MM.1S (cell line): Measurements from ENCODE around the gene GCK.

Experiments used
- DNase-seq: peaks from one replicate; pipeline ENCODE4 v3.0.0-alpha.2; 2015
- H2AFZ ChIP-seq: fragments of 300-600 bp; sonication (generic); 2 replicates; pipeline ENCODE4 v1.6.0; 2016; ENCODE audit warnings: antibody characterized with exemption, low read length
- H3F3A ChIP-seq: fragments of 300-600 bp; sonication (generic); 2 replicates; pipeline ENCODE4 v1.6.1; 2016; ENCODE audit warnings: mild to moderate bottlenecking, antibody characterized with exemption, low read length, moderate library complexity, mixed read lengths; ENCODE audit not compliant: insufficient read depth
- H3K27ac ChIP-seq: fragments of 300-600 bp; sonication (generic); 2 replicates; pipeline ENCODE4 v1.5.1; 2016; ENCODE audit warnings: mild to moderate bottlenecking, low read length
- H3K27me3 ChIP-seq: fragments of 300-600 bp; sonication (generic); replicated peaks from 2 replicates; pipeline ENCODE4 v1.6.0; 2016; ENCODE audit warnings: low read length; ENCODE audit not compliant: insufficient read depth
- H3K36me3 ChIP-seq: fragments of 300-600 bp; sonication (generic); replicated peaks from 2 replicates; pipeline ENCODE4 v1.6.1; 2016; ENCODE audit warnings: mild to moderate bottlenecking, low read length, mixed read lengths; ENCODE audit not compliant: insufficient read depth
- H3K4me1 ChIP-seq: fragments of 300-600 bp; sonication (generic); 2 replicates; pipeline ENCODE4 v1.6.1; 2016; ENCODE audit warnings: low read length, mixed read lengths
- H3K4me2 ChIP-seq: fragments of 300-600 bp; sonication (generic); 2 replicates; pipeline ENCODE4 v1.6.0; 2016; ENCODE audit warnings: low read depth, low read length
- H3K4me3 ChIP-seq: fragments of 300-600 bp; sonication (generic); 2 replicates; pipeline ENCODE4 v1.5.1; 2016; ENCODE audit warnings: low read length, mixed read lengths
- H3K79me2 ChIP-seq: fragments of 300-600 bp; sonication (generic); 2 replicates; pipeline ENCODE4 v1.6.1; 2016; ENCODE audit warnings: mixed run types, low read length, mixed read lengths
- H3K9ac ChIP-seq: fragments of 300-600 bp; sonication (generic); 2 replicates; pipeline ENCODE4 v1.6.1; 2016; ENCODE audit warnings: low read length, mixed read lengths
- H3K9me2 ChIP-seq: fragments of 300-600 bp; sonication (generic); replicated peaks from 2 replicates; pipeline ENCODE4 v1.6.1; 2016; ENCODE audit warnings: mild to moderate bottlenecking, low read length, mixed read lengths; ENCODE audit not compliant: insufficient read depth
- H3K9me3 ChIP-seq: fragments of 300-600 bp; sonication (generic); replicated peaks from 2 replicates; pipeline ENCODE4 v1.6.1; 2016; ENCODE audit warnings: mild to moderate bottlenecking, low read length, mixed read lengths; ENCODE audit not compliant: insufficient read depth
- H4K20me1 ChIP-seq: fragments of 300-600 bp; sonication (generic); 2 replicates; pipeline ENCODE4 v1.6.1; 2016; ENCODE audit warnings: mild to moderate bottlenecking, low read length, moderate library complexity, mixed read lengths; ENCODE audit not compliant: insufficient read depth
- EZH2 ChIP-seq: fragments of 300-600 bp; sonication (generic); optimal IDR thresholded peaks from 2 replicates; pipeline ENCODE3; 2017; ENCODE audit warnings: low read depth, mild to moderate bottlenecking, antibody characterized with exemption, low read length, mixed read lengths
- EZH2phosphoT487 ChIP-seq: fragments of 300-600 bp; sonication (generic); IDR thresholded peaks from 2 replicates; pipeline ENCODE4 v1.6.1; 2018; ENCODE audit warnings: antibody characterized with exemption, low read length
- TF ChIP-seq, protein P1 (sequence below): fragments of 300-600 bp; sonication (generic); IDR thresholded peaks from 2 replicates; pipeline ENCODE4 v1.5.1; 2016; ENCODE audit warnings: antibody characterized with exemption, low read length, mixed read lengths

Gene GCK

GRCh38 chr7:44154703-44155102 lies 34.5 kb downstream of the GCK start:
- H3K36me3 ChIP-seq = no peaks in the 10 kb centered on the region
- no peaks in the 10 kb centered on the region for H3K79me2 ChIP-seq
- H3K27ac ChIP-seq = no peak overlapping the region
- no peak overlapping the region for H2AFZ ChIP-seq
- H3K27me3 ChIP-seq = no peaks in the 10 kb centered on the region
- no peak overlapping the region for H3K9ac ChIP-seq
- no peaks in the 10 kb centered on the region for H4K20me1 ChIP-seq
- no peaks in the 10 kb centered on the region for H3F3A ChIP-seq
- H3K4me3 ChIP-seq = no peak overlapping the region
- no peaks in the 10 kb centered on the region for H3K9me3 ChIP-seq
- H3K9me2 ChIP-seq = no peaks in the 10 kb centered on the region
- no peak for DNase-seq
- TF ChIP-seq, protein P1, sequence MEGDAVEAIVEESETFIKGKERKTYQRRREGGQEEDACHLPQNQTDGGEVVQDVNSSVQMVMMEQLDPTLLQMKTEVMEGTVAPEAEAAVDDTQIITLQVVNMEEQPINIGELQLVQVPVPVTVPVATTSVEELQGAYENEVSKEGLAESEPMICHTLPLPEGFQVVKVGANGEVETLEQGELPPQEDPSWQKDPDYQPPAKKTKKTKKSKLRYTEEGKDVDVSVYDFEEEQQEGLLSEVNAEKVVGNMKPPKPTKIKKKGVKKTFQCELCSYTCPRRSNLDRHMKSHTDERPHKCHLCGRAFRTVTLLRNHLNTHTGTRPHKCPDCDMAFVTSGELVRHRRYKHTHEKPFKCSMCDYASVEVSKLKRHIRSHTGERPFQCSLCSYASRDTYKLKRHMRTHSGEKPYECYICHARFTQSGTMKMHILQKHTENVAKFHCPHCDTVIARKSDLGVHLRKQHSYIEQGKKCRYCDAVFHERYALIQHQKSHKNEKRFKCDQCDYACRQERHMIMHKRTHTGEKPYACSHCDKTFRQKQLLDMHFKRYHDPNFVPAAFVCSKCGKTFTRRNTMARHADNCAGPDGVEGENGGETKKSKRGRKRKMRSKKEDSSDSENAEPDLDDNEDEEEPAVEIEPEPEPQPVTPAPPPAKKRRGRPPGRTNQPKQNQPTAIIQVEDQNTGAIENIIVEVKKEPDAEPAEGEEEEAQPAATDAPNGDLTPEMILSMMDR = no peak
- TF ChIP-seq EZH2phosphoT487 = no peak
- TF ChIP-seq EZH2 = no peak
- H3K4me2 ChIP-seq = no peak overlapping the region
- H3K4me1 ChIP-seq = no peaks in the 10 kb centered on the region

DNA sequence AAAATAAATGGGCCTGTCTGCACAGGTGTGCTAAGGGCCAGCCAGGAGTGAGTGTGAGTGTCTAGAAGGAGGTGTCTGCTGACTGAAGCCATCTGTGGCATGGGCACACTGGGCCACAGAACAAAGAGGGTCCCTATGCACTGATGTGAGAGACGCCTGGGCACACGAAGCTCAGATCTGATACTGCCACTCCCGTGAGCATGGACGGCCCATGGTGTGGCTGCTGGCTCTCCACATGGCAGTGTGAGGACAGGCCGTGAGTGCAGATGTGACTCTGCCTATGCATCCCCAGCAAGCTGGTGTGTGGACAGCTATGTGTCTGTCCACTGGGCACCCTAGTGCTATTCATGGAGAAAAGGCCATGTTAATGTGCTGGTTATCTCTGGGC lies 35.3 kb downstream of the GCK start:
- H3K36me3 ChIP-seq = no peaks in the 10 kb centered on the region
- H3K9ac ChIP-seq = no peak overlapping the region
- no peaks in the 10 kb centered on the region for H3K9me2 ChIP-seq
- H3K27ac ChIP-seq = no peak overlapping the region
- no peak overlapping the region for H3K4me3 ChIP-seq
- no peaks in the 10 kb centered on the region for H3K4me1 ChIP-seq
- no peaks in the 10 kb centered on the region for H3K9me3 ChIP-seq
- no peaks in the 10 kb centered on the region for H4K20me1 ChIP-seq
- no peak overlapping the region for H2AFZ ChIP-seq
- H3K79me2 ChIP-seq = no peaks in the 10 kb centered on the region
- TF ChIP-seq, protein P1 = no peak
- TF ChIP-seq EZH2phosphoT487 = no peak
- no peak for TF ChIP-seq EZH2
- no peaks in the 10 kb centered on the region for H3F3A ChIP-seq
- no peaks in the 10 kb centered on the region for H3K27me3 ChIP-seq
- no peak for DNase-seq
- H3K4me2 ChIP-seq = no peak overlapping the region

DNA sequence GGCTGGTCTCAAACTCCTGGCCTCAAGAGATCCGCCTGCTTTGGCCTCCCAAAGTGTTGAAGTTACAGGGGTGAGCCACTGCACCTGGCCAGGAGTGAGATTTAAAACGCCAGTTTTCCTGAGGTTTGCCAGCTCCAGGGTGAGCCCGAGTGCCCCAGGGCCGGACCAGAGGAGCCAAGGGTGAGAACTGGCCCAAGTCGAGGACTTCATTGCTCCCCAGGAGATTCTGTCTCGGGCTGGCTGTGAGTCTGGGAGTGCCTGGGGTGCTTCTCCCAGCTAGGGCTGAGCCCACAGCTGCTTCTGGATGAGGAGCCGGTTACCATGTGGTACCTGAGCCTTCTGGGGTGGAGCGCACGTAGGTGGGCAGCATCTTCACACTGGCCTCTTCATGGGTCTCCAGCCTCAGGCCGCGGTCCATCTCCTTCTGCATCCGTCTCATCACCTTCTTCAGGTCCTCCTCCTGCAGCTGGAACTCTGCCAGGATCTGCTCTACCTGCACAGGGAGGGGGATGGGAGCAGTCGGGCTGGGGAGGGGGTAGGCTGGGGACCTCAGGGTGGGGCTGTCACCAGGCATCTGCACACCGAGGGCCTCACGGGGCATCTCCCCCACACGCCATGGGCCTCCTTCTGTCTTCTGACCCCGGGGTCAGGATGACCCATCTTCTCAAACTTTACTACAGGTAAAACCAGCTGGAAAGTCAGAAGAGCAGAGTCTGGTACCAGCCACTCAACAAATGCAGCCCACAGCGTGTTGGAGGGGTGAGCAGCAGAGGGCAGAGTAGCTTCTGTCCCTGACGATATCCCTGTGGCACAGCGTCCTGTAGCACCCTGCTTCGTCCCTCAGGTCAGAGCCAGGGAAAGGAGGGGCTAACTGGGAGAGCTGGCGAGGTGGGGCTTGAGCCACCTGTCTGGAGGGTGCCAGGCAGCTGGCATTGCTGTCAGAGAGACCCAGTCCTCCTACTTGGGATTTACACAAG lies 36.0 kb downstream of the GCK start:
- no peak overlapping the region for H3K4me2 ChIP-seq

More for the DNA sequence above, 36.0 kb downstream of the GCK start:
- Histone ChIP-seq H3K4me1 (no peaks in the 10 kb centered on the region), H3K79me2 (no peaks in the 10 kb centered on the region), H4K20me1 (no peaks in the 10 kb centered on the region), H3K9ac (no peak overlapping the region), H3K27me3 (no peaks in the 10 kb centered on the region), H3K9me3 (no peaks in the 10 kb centered on the region), H2AFZ (no peak overlapping the region), H3K9me2 (no peaks in the 10 kb centered on the region), H3K4me3 (no peak overlapping the region), H3K36me3 (no peaks in the 10 kb centered on the region), H3K27ac (no peak overlapping the region), H3F3A (no peaks in the 10 kb centered on the region)
- TF ChIP-seq EZH2 (no peak), EZH2phosphoT487 (no peak)
- TF ChIP-seq, protein P1 = no peak
- no peak for DNase-seq
